CD14-positive monocyte (primary cell): ENCODE data around the gene CES1. TPM values are rescaled to one million over a fixed set of nuclear protein-coding genes. Genes with fewer than 3 reads are reported as not detected.

Experiments
- DNase-seq, 3 donors: peaks; one replicate each; pipeline ENCODE4 v3.0.0-alpha.2; 2011 to 2022
- H2AFZ ChIP-seq: 2 replicates; pipeline ENCODE4 v1.6.0; 2012; ENCODE audit warnings: mild to moderate bottlenecking, low read depth, low read length, inconsistent platforms; ENCODE audit not compliant: insufficient read depth, poor library complexity, severe bottlenecking
- H3K27ac ChIP-seq, 2 donors: 1 replicate in 1 of 2; 2 replicates in 1 of 2; pipeline ENCODE4 v1.5.1; 2012 to 2013; ENCODE audit warnings: low read length in 2 of 2, control low read depth in 1 of 2, inconsistent platforms in 1 of 2, low read depth in 1 of 2, mild to moderate bottlenecking in 1 of 2
- H3K27me3 ChIP-seq, 2 donors: one replicate each; pipeline versions ENCODE4 v1.6.0 to v1.6.1; 2011 to 2013; ENCODE audit warnings: low read length in 2 of 2; ENCODE audit not compliant: control insufficient read depth in 2 of 2, insufficient read depth in 2 of 2
- H3K36me3 ChIP-seq, 2 donors: replicated peaks in 1 of 2; 1 replicate in 1 of 2; 2 replicates in 1 of 2; pipeline versions ENCODE4 v1.5.1 to v1.6.1; 2012 to 2013; ENCODE audit warnings: low read length in 2 of 2, control low read depth in 1 of 2, inconsistent platforms in 1 of 2, mild to moderate bottlenecking in 1 of 2; ENCODE audit not compliant: insufficient read depth in 2 of 2, control insufficient read depth in 1 of 2
- H3K4me1 ChIP-seq, 2 donors: 1 replicate in 1 of 2; 2 replicates in 1 of 2; pipeline versions ENCODE4 v1.5.1 to v1.6.1; 2012 to 2013; ENCODE audit warnings: low read length in 2 of 2, control low read depth in 1 of 2, inconsistent platforms in 1 of 2, mild to moderate bottlenecking in 1 of 2, moderate library complexity in 1 of 2; ENCODE audit not compliant: insufficient read depth in 2 of 2, control insufficient read depth in 1 of 2
- H3K4me2 ChIP-seq: replicated peaks from 2 replicates; pipeline ENCODE3; 2012; ENCODE audit warnings: low read length, moderate library complexity, mild to moderate bottlenecking; ENCODE audit not compliant: poor library complexity, severe bottlenecking; ENCODE audit errors: extremely low read depth
- H3K4me3 ChIP-seq, 3 experiments: fragments of 200-600 bp in 1 of 3; sonication (generic) in 1 of 3; replicated peaks in 1 of 3; 1 replicate in 2 of 3; 2 replicates in 1 of 3; pipeline ENCODE4 v1.5.1; 2011 to 2013; ENCODE audit warnings: low read length in 3 of 3, mild to moderate bottlenecking in 3 of 3, control low read depth in 2 of 3, low read depth in 2 of 3, inconsistent platforms in 1 of 3, moderate library complexity in 1 of 3
- H3K79me2 ChIP-seq: 2 replicates; pipeline ENCODE4 v1.6.0; 2012; ENCODE audit warnings: mild to moderate bottlenecking, control low read depth, inconsistent platforms, low read length, moderate library complexity; ENCODE audit not compliant: insufficient read depth
- H3K9ac ChIP-seq: 2 replicates; pipeline ENCODE4 v1.6.0; 2017; ENCODE audit warnings: low read length, mild to moderate bottlenecking; ENCODE audit not compliant: insufficient read depth, poor library complexity, severe bottlenecking
- H3K9me3 ChIP-seq, 2 donors: replicated peaks in 1 of 2; 1 replicate in 1 of 2; 2 replicates in 1 of 2; pipeline versions ENCODE4 v1.5.1 to v1.6.1; 2012 to 2013; ENCODE audit warnings: low read length in 2 of 2, control low read depth in 1 of 2; ENCODE audit not compliant: control insufficient read depth in 1 of 2, insufficient read depth in 1 of 2
- H4K20me1 ChIP-seq: 2 replicates; pipeline ENCODE4 v1.6.0; 2012; ENCODE audit warnings: mild to moderate bottlenecking, low read length, control low read depth, moderate library complexity; ENCODE audit not compliant: insufficient read depth
- H3K27ac Mint-ChIP-seq, 7 donors: one replicate each; pipeline ENCODE4 v1.8.0; 2020; ENCODE audit warnings: mild to moderate bottlenecking in 7 of 7, mixed read lengths in 7 of 7, moderate library complexity in 6 of 7, inconsistent platforms in 2 of 7
- H3K27me3 Mint-ChIP-seq, 3 donors: one replicate each; pipeline ENCODE4 v1.8.0; 2021 to 2022; ENCODE audit warnings: low read depth in 3 of 3, mild to moderate bottlenecking in 3 of 3, mixed read lengths in 3 of 3, moderate library complexity in 3 of 3, inconsistent platforms in 1 of 3
- H3K36me3 Mint-ChIP-seq, 2 donors: one replicate each; pipeline ENCODE4 v1.8.0; 2020; ENCODE audit warnings: mixed read lengths in 2 of 2, inconsistent platforms in 1 of 2, mild to moderate bottlenecking in 1 of 2
- H3K4me1 Mint-ChIP-seq: one replicate; pipeline ENCODE4 v1.8.0; 2020; ENCODE audit warnings: mild to moderate bottlenecking, mixed read lengths
- H3K4me3 Mint-ChIP-seq, 2 donors: one replicate each; pipeline ENCODE4 v1.8.0; 2020; ENCODE audit warnings: mild to moderate bottlenecking in 2 of 2, mixed read lengths in 2 of 2, moderate library complexity in 1 of 2
- H3K9me3 Mint-ChIP-seq, 7 donors: one replicate each; pipeline ENCODE4 v1.8.0; 2020 to 2022; ENCODE audit warnings: mixed read lengths in 7 of 7, mild to moderate bottlenecking in 6 of 7, moderate library complexity in 6 of 7, inconsistent platforms in 2 of 7
- CTCF ChIP-seq: fragments of 200-600 bp; IDR thresholded peaks from one replicate; pipeline ENCODE4 v1.8.0; 2022; ENCODE audit warnings: antibody characterized with exemption, mild to moderate bottlenecking
- WGBS: methylation state at CpG from one replicate; pipeline ENCODE4 v1.1.5; 2013; ENCODE audit warnings: missing lambda C conversion rate; ENCODE audit not compliant: insufficient coverage; 5-methylcytosine and 5-hydroxymethylcytosine counted together
- intact Hi-C, 2 donors: fragments of 100-400 bp; cut with micrococcal nuclease; formaldehyde crosslinking; loops; one replicate each; pipeline versions ENCODE4 v1.15.0 to v1.15.1; 2023
- polyA plus RNA-seq, 3 donors: library from polyadenylated mRNA; depleted of rRNA in 1 of 3; unstranded in 2 of 3; stranded (reverse) in 1 of 3; fragments of 300-500 nt in 2 of 3; fragments of >200 nt in 1 of 3; fragmentation: Illumina TruSeq in 2 of 3; gene quantifications; 1 replicate in 2 of 3; 2 replicates in 1 of 3; pipeline ENCODE4 v1.2.3, GENCODE V29; 2012 to 2021

The CES1 gene
- polyA plus RNA-seq, 3 donors = 38.4 to 190 (median 62.0) TPM

DNA sequence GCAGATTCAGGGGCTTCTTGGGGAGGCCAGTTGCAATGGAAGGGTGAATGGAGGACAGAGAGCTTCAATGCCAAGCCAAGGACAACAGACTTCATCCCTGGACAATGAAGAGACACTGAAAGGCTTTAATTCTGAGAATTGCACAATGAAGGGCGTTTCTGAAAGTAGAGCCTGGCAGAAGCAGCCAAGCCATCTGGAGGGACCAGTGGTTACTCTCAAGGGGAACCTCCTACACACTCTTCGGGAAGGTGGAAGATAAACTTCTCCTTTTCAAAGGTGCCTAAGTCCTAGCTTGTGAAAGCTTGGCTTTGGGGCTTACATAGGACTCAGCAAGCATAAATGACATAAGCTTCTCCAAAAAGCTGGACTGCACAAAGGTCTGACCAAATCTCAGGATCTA, 6.2 kb upstream of the CES1 start:
- Mint-ChIP-seq H3K27ac (peak overlapping the region; percentile 46 to 88 (median 80)), H3K27me3 (peaks cover 0 to 6% (median 0%) of the 10 kb centered on the region in 3 donors), H3K36me3 (no peaks in the 10 kb centered on the region), H3K4me1 (peaks cover 69% of the 10 kb centered on the region), H3K9me3 (peaks cover 0 to 4% (median 2%) of the 10 kb centered on the region in 7 donors), H3K4me3 (peak overlapping the region in 1 of 2 donors; percentile 55)
- Histone ChIP-seq H3K9me3 (no peaks in the 10 kb centered on the region), H3K4me3 (no peak overlapping the region), H3K27me3 (no peaks in the 10 kb centered on the region), H3K4me2 (no peak overlapping the region), H3K79me2 (no peaks in the 10 kb centered on the region), H3K27ac (peak overlapping the region in 1 of 2 donors; percentile 63), H4K20me1 (no peaks in the 10 kb centered on the region), H3K9ac (no peak overlapping the region), H2AFZ (no peak overlapping the region), H3K4me1 (peaks cover 46 to 80% of the 10 kb centered on the region in 2 donors), H3K36me3 (no peaks in the 10 kb centered on the region)
- peak; percentile 61 to 76 (median 67) for DNase-seq
- TF ChIP-seq CTCF = no peak
- WGBS = no CpG with 5 or more reads among the region's 2 CpGs
- intact Hi-C loops = no loop called here

DNA sequence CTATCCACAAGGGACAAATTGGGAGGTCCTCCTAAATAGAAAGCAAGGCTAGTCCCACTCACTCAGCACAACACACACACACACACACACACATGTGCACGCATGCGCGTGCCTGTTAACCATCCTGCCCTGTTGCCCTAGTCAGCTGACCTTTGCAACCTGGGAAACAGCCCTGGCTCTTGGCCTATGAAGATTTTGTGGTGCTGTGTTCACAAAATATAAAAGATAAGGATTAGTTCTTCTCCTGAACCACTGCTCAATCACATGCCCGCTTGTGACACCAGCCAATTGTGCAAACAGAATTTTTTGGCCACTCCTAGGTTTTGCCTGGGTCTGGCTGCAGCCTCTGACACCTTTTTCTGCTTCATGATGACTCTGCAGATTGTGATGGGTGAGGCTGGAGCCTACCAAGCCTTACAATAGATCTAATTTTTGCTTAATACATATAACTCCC, 3.3 kb upstream of the CES1 start:
- H4K20me1 ChIP-seq = no peaks in the 10 kb centered on the region
- peaks cover 66 to 92% of the 10 kb centered on the region in 2 donors for H3K4me1 ChIP-seq
- Mint-ChIP-seq H3K27ac (peak overlapping the region; percentile 80 to 93 (median 90)), H3K4me1 (peaks cover 85% of the 10 kb centered on the region), H3K4me3 (no peak overlapping the region), H3K36me3 (peaks cover 0 to under 1% of the 10 kb centered on the region in 2 donors), H3K27me3 (peaks cover 0 to 8% (median under 1%) of the 10 kb centered on the region in 3 donors), H3K9me3 (peaks cover 0 to 4% (median 2%) of the 10 kb centered on the region in 7 donors)
- H3K9ac ChIP-seq = peak overlapping the region; percentile 25
- peak overlapping the region; percentile 67 to 83 for H3K27ac ChIP-seq
- H3K36me3 ChIP-seq = no peaks in the 10 kb centered on the region
- H2AFZ ChIP-seq = no peak overlapping the region
- H3K79me2 ChIP-seq = peaks cover 9% of the 10 kb centered on the region
- H3K4me2 ChIP-seq = peak overlapping the region; percentile 11
- TF ChIP-seq CTCF = no peak
- intact Hi-C loops = no loop called here
- no peaks in the 10 kb centered on the region for H3K9me3 ChIP-seq
- peak overlapping the region in 1 of 3 experiments; percentile 4 for H3K4me3 ChIP-seq
- no peaks in the 10 kb centered on the region for H3K27me3 ChIP-seq
- WGBS = 0% methylated on average over 1 of the region's 4 CpGs
- DNase-seq = peak; percentile 52 to 58 (median 53)
